DND-41 (cell line): ENCODE data around the gene GJB2.

Experiments used
- ATAC-seq: fragments of 200-7000 bp; cut with Tn5 transposase; 3 replicates; pipeline ENCODE4 v1.9.1; 2021; ENCODE audit warnings: low read depth; ENCODE audit not compliant: insufficient read depth
- DNase-seq: peaks from one replicate; pipeline ENCODE4 v3.0.0-alpha.2; 2020
- H2AFZ ChIP-seq: 2 replicates; pipeline ENCODE4 v1.6.0; 2012; ENCODE audit warnings: low read depth, low read length
- H3K27ac ChIP-seq: 2 replicates; pipeline ENCODE4 v1.5.1; 2012; ENCODE audit warnings: low read length, inconsistent platforms
- H3K27me3 ChIP-seq: fragments of 200-600 bp; sonication (generic); 2 replicates; pipeline ENCODE4 v1.6.0; 2012; ENCODE audit warnings: low read length, mild to moderate bottlenecking, inconsistent platforms; ENCODE audit not compliant: insufficient read depth, poor library complexity
- H3K36me3 ChIP-seq: 2 replicates; pipeline ENCODE4 v1.5.1; 2012; ENCODE audit warnings: low read length, inconsistent platforms; ENCODE audit not compliant: insufficient read depth
- H3K4me1 ChIP-seq: 2 replicates; pipeline ENCODE4 v1.5.1; 2012; ENCODE audit warnings: mild to moderate bottlenecking, low read length; ENCODE audit not compliant: insufficient read depth
- H3K4me2 ChIP-seq: 2 replicates; pipeline ENCODE4 v1.6.0; 2012; ENCODE audit warnings: mild to moderate bottlenecking, moderate library complexity, low read length, inconsistent platforms; ENCODE audit not compliant: insufficient read depth
- H3K4me3 ChIP-seq, 2 experiments: fragments of 200-600 bp in 1 of 2; shearing (Covaris generic) in 1 of 2; 2 replicates each; pipeline ENCODE4 v1.5.1; 2012 to 2016; ENCODE audit warnings: inconsistent platforms in 2 of 2, low read length in 2 of 2, mild to moderate bottlenecking in 2 of 2, low read depth in 1 of 2, moderate library complexity in 1 of 2
- H3K79me2 ChIP-seq: 2 replicates; pipeline ENCODE4 v1.6.0; 2012; ENCODE audit warnings: low read length, inconsistent platforms; ENCODE audit not compliant: insufficient read depth
- H3K9ac ChIP-seq: 2 replicates; pipeline ENCODE4 v1.6.0; 2012; ENCODE audit warnings: low read depth, mild to moderate bottlenecking, inconsistent platforms, low read length, moderate library complexity
- H3K9me3 ChIP-seq: 2 replicates; pipeline ENCODE4 v1.5.1; 2012; ENCODE audit warnings: low read length, moderate library complexity, mild to moderate bottlenecking, inconsistent platforms; ENCODE audit not compliant: insufficient read depth, severe bottlenecking
- H4K20me1 ChIP-seq: 2 replicates; pipeline ENCODE4 v1.6.0; 2012; ENCODE audit warnings: low read length; ENCODE audit not compliant: insufficient read depth
- EZH2 ChIP-seq: IDR thresholded peaks from 3 replicates; pipeline ENCODE4 v1.6.1; 2012; ENCODE audit warnings: borderline replicate concordance, low read depth, mild to moderate bottlenecking, moderate library complexity, low read length, inconsistent platforms; ENCODE audit not compliant: severe bottlenecking
- TF ChIP-seq, protein P1 (sequence below): IDR thresholded peaks from 2 replicates; pipeline ENCODE4 v1.5.1; 2012; ENCODE audit warnings: borderline replicate concordance, low read length, moderate library complexity, mild to moderate bottlenecking; ENCODE audit not compliant: poor library complexity, severe bottlenecking; ENCODE audit errors: extremely low read depth

GJB2 gene

GRCh38 chr13:20227288-20227687 lies 34.5 kb upstream of the GJB2 start:
- TF ChIP-seq EZH2 = no peak
- TF ChIP-seq, protein P1, sequence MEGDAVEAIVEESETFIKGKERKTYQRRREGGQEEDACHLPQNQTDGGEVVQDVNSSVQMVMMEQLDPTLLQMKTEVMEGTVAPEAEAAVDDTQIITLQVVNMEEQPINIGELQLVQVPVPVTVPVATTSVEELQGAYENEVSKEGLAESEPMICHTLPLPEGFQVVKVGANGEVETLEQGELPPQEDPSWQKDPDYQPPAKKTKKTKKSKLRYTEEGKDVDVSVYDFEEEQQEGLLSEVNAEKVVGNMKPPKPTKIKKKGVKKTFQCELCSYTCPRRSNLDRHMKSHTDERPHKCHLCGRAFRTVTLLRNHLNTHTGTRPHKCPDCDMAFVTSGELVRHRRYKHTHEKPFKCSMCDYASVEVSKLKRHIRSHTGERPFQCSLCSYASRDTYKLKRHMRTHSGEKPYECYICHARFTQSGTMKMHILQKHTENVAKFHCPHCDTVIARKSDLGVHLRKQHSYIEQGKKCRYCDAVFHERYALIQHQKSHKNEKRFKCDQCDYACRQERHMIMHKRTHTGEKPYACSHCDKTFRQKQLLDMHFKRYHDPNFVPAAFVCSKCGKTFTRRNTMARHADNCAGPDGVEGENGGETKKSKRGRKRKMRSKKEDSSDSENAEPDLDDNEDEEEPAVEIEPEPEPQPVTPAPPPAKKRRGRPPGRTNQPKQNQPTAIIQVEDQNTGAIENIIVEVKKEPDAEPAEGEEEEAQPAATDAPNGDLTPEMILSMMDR = no peak
- Histone ChIP-seq H3K4me3 (no peak overlapping the region), H3K27me3 (peaks cover 4% of the 10 kb centered on the region), H3K4me1 (no peaks in the 10 kb centered on the region), H3K36me3 (no peaks in the 10 kb centered on the region), H3K9ac (no peak overlapping the region), H3K79me2 (no peaks in the 10 kb centered on the region), H3K4me2 (no peak overlapping the region), H2AFZ (no peak overlapping the region), H4K20me1 (no peaks in the 10 kb centered on the region), H3K9me3 (no peaks in the 10 kb centered on the region), H3K27ac (no peak overlapping the region)
- DNase-seq (no peak), ATAC-seq (no peak)

GRCh38 chr13:20222553-20222952 lies 29.8 kb upstream of the GJB2 start:
- H3K27me3 ChIP-seq = peaks cover 6% of the 10 kb centered on the region
- H3K4me3 ChIP-seq = no peak overlapping the region
- H3K36me3 ChIP-seq = no peaks in the 10 kb centered on the region
- H3K9me3 ChIP-seq = no peaks in the 10 kb centered on the region
- H3K27ac ChIP-seq = no peak overlapping the region
- TF ChIP-seq, protein P1 = no peak
- TF ChIP-seq EZH2 = no peak
- no peak for ATAC-seq
- no peaks in the 10 kb centered on the region for H4K20me1 ChIP-seq
- no peak for DNase-seq
- 0 out of 2 replicates have a peak, but pooled peaks cover 5% of the 10 kb centered on the region for H3K4me1 ChIP-seq
- no peaks in the 10 kb centered on the region for H3K79me2 ChIP-seq
- H3K9ac ChIP-seq = no peak overlapping the region
- H3K4me2 ChIP-seq = no peak overlapping the region
- no peak overlapping the region for H2AFZ ChIP-seq

DNA sequence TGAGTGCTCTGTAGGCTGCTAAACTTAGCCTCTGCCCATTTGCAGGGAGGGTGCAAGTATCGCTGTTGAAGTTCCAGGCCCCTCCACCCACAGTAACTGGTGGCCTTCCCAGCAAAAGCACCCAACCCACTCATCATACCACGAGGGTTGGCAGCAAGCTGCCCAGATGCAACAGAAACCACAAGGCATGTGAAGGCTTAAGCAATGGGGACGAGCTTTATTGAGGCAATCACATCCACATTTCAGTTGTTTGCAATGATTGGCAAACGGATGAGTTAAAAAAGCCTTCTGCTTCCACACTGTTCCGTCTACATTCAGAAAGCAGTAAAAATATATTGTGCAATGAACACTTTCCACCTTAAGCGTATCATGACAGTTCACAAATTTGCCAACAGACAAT lies 29.0 kb upstream of the GJB2 start:
- Histone ChIP-seq H2AFZ (no peak overlapping the region), H3K79me2 (no peaks in the 10 kb centered on the region), H3K4me1 (0 out of 2 replicates have a peak, but pooled peaks cover 5% of the 10 kb centered on the region), H3K9me3 (no peaks in the 10 kb centered on the region), H3K27me3 (peaks cover 13% of the 10 kb centered on the region), H3K4me2 (no peak overlapping the region), H4K20me1 (no peaks in the 10 kb centered on the region), H3K36me3 (no peaks in the 10 kb centered on the region), H3K27ac (no peak overlapping the region), H3K4me3 (no peak overlapping the region), H3K9ac (no peak overlapping the region)
- no peak for TF ChIP-seq EZH2
- TF ChIP-seq, protein P1 = no peak
- DNase-seq (no peak), ATAC-seq (0 out of 3 replicates have a peak, but pooled peaks have one; percentile 33)
